Measurements from ENCODE around the gene SGPL1.
A peak's percentile ranks its signal among the peaks of the same experiment; 100 is the strongest.
"Not testable (repeated sequence)": the region's sequence is repeated elsewhere in the genome, so short reads cannot be mapped to it uniquely, and the experiment has no call there.

SGPL1 gene, protein sequence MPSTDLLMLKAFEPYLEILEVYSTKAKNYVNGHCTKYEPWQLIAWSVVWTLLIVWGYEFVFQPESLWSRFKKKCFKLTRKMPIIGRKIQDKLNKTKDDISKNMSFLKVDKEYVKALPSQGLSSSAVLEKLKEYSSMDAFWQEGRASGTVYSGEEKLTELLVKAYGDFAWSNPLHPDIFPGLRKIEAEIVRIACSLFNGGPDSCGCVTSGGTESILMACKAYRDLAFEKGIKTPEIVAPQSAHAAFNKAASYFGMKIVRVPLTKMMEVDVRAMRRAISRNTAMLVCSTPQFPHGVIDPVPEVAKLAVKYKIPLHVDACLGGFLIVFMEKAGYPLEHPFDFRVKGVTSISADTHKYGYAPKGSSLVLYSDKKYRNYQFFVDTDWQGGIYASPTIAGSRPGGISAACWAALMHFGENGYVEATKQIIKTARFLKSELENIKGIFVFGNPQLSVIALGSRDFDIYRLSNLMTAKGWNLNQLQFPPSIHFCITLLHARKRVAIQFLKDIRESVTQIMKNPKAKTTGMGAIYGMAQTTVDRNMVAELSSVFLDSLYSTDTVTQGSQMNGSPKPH

DNA sequence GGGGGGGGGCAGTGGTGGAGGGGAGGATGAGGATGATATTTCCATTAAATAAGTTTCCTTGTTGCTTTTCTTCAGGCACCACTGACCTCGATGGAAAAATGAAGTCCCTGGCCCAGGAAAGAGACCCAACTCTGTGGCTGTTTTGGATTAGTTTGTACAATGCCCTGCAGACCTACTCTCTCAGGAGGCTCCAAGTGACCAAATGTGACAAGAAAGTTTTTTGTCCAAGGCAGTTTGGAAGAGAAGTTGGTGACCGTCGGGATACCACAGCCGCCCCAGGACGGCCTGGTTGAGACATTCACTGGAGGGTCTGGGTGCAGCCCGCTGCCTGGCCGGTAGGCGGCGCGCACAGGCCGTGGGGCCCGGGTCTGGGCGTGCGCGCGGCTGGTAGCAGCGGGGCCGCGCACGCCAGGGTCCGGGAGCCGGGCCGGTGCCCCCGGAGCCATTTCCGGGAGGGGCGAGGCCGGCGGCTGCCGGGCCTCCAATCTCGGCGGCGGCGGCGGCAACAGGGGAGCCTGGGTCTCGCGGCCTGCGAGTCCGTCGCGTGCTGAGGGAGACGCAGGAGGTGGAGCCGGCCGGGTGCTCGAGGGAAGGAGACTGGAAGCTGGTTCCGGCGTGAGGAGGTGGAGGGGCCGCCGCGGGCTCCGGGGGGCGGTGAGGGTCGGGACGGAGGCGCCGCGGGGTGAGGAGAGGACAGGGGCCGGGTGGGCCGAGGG, at the start of gene SGPL1:
TSS of gene SGPL1 (plus strand) at position 445 of the 716 bp plus-strand sequence. CDS start 906 bp downstream, outside the sequence.
- peak; percentile 42 to 51 for DNase-seq

DNA sequence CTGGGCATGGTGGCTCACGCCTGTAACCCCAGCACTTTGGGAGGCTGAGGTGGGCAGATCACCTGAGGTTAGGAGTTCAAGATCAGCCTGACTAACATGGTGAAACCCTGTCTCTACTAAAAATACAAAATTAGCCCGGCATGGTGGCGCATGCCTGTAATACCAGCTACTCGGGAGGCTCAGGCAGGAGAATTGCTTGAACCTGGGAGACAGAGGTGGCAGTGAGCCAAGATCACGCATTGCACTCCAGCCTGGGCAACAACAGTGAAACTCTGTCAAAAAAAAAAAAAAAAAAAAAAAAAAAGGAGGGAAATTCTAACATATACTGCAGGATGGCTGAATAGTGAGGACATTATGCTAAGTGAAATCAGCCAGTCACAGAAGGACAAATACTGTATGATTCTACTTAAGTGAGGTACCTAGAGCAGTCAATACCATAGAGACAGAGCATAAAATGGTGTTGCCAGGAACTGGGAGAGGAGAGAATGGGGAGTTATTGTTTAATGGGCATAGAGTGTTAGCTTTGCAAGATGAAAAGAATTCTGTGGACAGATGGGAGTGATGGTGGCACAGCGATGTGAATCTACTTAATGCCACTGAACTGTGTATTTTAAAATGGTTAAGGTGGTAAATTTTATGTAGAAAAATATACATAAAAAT, 47.6 kb upstream of the SGPL1 start:
- not testable (repeated sequence) for DNase-seq

DNA sequence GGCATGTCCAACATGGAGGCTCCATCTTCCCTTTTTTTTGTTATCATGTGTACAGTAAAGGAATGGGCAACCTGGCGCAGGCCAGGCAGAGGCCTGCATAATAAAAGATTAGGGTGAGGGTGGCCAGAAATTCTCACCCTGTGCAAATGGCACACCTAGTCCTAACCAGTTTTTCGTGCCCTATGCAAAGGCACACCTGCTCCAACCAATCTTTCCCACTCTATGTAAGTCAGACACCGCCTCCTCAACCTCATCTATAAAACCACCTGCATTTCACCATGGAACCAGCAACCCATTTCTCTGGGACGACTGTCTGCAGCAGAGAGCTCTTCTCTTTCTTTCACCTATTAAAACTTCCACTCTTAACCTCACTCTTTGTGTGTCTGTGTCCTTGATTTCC, 46.6 kb upstream of the SGPL1 start:
- DNase-seq: no peak

- DNase-seq: no peak
Measured at GRCh38 chr10:70770001-70770400, 45.7 kb upstream of the SGPL1 start.

- DNase-seq: not testable (repeated sequence)
Measured at GRCh38 chr10:70770516-70770915, 45.2 kb upstream of the SGPL1 start.

DNA sequence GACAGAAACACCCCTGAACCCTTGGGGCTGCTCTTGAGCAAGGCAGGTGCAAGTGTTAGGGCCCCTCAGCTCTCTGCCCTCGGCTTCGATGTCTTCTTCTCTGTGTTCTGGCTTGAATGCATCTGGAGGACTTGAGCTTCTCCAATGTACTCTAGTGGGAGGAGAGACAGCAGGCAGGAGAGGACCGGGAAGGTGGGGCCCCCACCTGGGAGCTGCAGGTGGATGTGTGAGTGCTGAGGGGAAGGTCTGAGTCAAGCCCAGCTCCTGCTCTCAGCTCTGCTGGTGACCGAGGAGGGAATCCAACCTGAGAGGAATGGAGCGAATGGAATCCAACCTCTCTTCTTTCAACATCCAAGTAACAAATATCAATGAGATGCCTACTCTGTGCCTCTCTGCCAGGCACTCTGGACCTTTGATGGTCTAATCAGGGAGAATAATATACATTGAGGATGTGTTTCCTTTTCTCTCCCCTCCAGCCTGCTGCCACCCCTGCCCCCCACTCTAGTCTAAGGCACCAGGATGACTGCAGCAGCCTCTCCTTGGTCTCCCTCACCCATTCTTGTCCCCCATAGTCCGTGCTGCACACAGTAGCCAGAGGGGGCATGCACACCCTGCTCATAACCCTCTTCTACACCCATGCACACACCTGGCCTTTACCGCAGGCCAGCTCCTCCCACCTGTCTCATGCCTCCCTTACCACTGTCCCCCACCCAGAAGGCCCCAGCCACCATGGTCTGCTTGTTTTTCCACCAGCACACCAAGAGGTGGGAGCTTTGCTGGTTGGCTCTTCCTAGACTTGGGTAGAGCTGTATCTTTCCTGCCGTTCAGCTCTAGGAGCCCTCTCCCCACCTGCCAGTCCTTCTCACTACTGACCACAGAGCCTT, 44.2 kb upstream of the SGPL1 start:
- no peak for DNase-seq

DNA sequence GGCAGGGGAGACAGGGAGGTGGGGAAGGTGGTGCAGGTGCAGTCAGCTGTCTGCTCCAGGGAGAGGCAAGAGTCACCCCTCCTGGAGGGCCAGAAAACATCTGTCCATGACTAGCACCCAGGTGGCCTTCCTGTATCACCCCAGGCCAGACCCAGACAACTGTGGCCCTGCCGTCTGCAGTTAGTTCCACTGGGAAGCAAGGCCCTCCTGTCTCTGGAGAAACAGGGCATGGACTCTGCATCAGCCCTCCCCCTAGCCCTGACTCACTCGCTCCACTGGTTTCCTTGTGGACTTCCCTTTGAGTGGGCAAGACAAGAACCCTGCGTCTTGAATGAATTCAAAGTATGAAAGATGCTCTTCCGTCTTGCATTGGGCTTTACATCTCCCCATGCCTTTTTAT, 43.1 kb upstream of the SGPL1 start:
- DNase-seq: no peak

DNA sequence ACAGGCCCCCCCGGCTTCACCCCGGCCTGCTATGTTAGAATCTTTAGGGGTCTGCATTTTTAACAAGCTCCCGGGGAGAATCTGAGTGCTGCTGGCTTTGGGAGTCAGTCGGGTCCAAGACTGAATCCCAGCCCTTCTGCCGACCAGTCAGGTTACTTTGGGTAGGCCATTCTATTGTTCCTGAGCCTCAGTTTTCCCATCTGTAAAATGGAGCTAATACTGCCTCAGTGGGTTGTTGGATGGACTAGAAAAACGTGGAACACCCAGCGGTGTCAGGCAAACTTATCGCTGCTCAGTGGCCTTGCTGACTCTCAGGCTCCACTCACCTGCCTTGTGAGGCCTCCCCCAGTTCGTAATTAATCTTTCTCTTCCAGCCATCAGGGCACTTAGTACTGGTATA, 42.3 kb upstream of the SGPL1 start:
- DNase-seq: no peak

DNA sequence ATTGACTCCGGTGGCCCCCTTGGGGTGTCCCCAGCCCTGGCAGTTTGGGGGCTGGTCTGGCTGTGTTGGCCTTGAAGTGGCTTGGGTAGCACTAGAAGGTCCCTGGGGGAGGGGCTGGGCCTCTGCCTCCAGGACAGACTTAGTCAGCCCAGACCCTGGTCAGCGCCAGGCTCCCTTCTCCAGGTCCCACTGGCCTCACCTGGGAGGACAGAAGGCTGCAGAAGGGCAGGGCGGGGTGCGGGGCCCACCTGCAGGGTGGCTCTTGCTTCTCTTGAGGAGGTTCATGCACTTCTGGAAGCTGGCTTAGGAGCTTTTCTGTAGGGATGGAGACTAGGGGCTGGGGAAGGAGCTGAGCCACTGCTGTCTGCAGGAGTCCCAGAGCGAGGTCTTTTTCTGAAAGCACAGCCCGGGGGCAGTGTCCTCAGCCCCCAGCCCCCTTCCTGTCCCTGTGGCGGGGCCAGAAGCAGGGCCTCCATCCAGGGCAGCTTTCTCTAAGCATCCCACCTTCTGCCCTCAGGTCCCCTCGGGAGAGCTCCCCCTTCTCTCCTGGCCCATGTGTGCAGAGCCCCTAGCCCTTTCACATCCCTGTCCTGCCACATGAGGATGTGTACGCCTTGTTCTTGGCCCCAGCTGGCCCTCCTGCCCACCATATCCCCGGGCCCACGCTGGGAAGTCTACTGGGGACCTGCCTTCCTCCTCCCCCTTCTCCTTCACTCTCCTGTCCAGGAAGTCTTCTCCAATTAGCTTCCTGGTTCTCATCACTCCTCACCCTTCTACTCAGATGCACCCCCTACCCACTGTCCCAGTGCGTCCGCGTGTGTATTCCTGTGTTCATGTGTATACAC, 41.6 kb upstream of the SGPL1 start:
- DNase-seq: no peak

- DNase-seq: no peak
Measured at GRCh38 chr10:70774810-70775678, 40.7 kb upstream of the SGPL1 start.

GRCh38 chr10:70775679-70776454, 39.9 kb upstream of the SGPL1 start:
- no peak for DNase-seq

GRCh38 chr10:70776455-70777005, 39.2 kb upstream of the SGPL1 start:
- no peak for DNase-seq

- DNase-seq: no peak
Measured at GRCh38 chr10:70777063-70777875, 38.5 kb upstream of the SGPL1 start.

- no peak for DNase-seq
Measured at GRCh38 chr10:70778267-70778924, 37.4 kb upstream of the SGPL1 start.

- DNase-seq: no peak
Measured at GRCh38 chr10:70779088-70779487, 36.7 kb upstream of the SGPL1 start.

- no peak for DNase-seq
Measured at GRCh38 chr10:70779511-70780369, 36.0 kb upstream of the SGPL1 start.

GRCh38 chr10:70780370-70780760, 35.4 kb upstream of the SGPL1 start:
- no peak for DNase-seq

Data from SHP77 (cell line).